GM23338 (cell line): ENCODE measurements around the gene ERBB3.

Experiments
- CREB1 ChIP-seq: fragments of 250-450 bp; sonication (Bioruptor Pico); IDR thresholded peaks from 2 replicates; pipeline ENCODE4 v1.5.0; 2020; ENCODE audit warnings: low read depth, mild to moderate bottlenecking, moderate library complexity
- EZH2 ChIP-seq: fragments of 200-600 bp; sonication (generic); IDR thresholded peaks from one replicate; pipeline ENCODE4 v1.8.0; 2017; ENCODE audit warnings: antibody characterized with exemption, mild to moderate bottlenecking, low read depth; ENCODE audit not compliant: unreplicated experiment
- EZH2phosphoT487 ChIP-seq: fragments of 200-600 bp; sonication (generic); IDR thresholded peaks from one replicate; pipeline ENCODE4 v1.8.1; 2018; ENCODE audit warnings: antibody characterized with exemption; ENCODE audit not compliant: unreplicated experiment
- JUNB ChIP-seq: IDR thresholded peaks from one replicate; pipeline ENCODE4 v1.6.1; 2016; ENCODE audit warnings: antibody characterized with exemption; ENCODE audit not compliant: unreplicated experiment
- POLR2AphosphoS5 ChIP-seq: IDR thresholded peaks from 2 replicates; pipeline ENCODE4 v1.6.1; 2016; ENCODE audit warnings: antibody characterized with exemption, low read depth
- STAT1 ChIP-seq: IDR thresholded peaks from one replicate; pipeline ENCODE4 v1.6.1; 2016; ENCODE audit warnings: antibody characterized with exemption; ENCODE audit not compliant: unreplicated experiment
- TF ChIP-seq, protein P1 (sequence below), 2 experiments: fragments of 200-600 bp in 1 of 2; sonication (generic) in 1 of 2; conservative IDR thresholded peaks; 2 replicates each; pipeline versions ENCODE4 v1.5.1 to v1.6.1; 2016 to 2017; ENCODE audit warnings: antibody characterized with exemption in 2 of 2, low read depth in 2 of 2, mild to moderate bottlenecking in 2 of 2, moderate library complexity in 1 of 2
- TF ChIP-seq, protein P2 (sequence below): IDR thresholded peaks from 2 replicates; pipeline ENCODE4 v1.6.1; 2016; ENCODE audit warnings: antibody characterized with exemption
- TF ChIP-seq, protein P3 (sequence below): IDR thresholded peaks from one replicate; pipeline ENCODE4 v1.6.1; 2018; ENCODE audit warnings: antibody characterized with exemption; ENCODE audit not compliant: unreplicated experiment

DNA sequence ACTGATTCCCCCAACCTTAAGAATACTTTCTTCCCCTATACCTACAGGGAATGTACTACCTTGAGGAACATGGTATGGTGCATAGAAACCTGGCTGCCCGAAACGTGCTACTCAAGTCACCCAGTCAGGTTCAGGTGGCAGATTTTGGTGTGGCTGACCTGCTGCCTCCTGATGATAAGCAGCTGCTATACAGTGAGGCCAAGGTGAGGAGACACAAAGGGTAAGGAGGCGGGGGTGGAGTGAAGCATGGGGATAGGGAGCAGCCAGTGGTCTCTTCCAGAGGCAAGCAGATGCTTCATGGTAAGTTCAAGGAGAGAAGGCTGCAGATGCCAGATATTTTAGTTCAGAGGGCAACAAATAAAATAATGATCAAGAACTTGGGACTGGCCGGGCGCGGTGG is 17.8 kb downstream of the ERBB3 start:
- TF ChIP-seq, protein P1, sequence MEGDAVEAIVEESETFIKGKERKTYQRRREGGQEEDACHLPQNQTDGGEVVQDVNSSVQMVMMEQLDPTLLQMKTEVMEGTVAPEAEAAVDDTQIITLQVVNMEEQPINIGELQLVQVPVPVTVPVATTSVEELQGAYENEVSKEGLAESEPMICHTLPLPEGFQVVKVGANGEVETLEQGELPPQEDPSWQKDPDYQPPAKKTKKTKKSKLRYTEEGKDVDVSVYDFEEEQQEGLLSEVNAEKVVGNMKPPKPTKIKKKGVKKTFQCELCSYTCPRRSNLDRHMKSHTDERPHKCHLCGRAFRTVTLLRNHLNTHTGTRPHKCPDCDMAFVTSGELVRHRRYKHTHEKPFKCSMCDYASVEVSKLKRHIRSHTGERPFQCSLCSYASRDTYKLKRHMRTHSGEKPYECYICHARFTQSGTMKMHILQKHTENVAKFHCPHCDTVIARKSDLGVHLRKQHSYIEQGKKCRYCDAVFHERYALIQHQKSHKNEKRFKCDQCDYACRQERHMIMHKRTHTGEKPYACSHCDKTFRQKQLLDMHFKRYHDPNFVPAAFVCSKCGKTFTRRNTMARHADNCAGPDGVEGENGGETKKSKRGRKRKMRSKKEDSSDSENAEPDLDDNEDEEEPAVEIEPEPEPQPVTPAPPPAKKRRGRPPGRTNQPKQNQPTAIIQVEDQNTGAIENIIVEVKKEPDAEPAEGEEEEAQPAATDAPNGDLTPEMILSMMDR (conservative IDR thresholded peaks at IDR 0.05; ENCODE audit: low read depth in 2 of 2) = no peak
- no peak for TF ChIP-seq EZH2phosphoT487
- no peak for TF ChIP-seq EZH2
- TF ChIP-seq POLR2AphosphoS5 = no peak
- TF ChIP-seq STAT1 = no peak
- TF ChIP-seq, protein P2, sequence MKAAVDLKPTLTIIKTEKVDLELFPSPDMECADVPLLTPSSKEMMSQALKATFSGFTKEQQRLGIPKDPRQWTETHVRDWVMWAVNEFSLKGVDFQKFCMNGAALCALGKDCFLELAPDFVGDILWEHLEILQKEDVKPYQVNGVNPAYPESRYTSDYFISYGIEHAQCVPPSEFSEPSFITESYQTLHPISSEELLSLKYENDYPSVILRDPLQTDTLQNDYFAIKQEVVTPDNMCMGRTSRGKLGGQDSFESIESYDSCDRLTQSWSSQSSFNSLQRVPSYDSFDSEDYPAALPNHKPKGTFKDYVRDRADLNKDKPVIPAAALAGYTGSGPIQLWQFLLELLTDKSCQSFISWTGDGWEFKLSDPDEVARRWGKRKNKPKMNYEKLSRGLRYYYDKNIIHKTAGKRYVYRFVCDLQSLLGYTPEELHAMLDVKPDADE = no peak
- no peak for TF ChIP-seq JUNB
- TF ChIP-seq CREB1 (CRISPR knock-in tag) = no peak
- TF ChIP-seq, protein P3, sequence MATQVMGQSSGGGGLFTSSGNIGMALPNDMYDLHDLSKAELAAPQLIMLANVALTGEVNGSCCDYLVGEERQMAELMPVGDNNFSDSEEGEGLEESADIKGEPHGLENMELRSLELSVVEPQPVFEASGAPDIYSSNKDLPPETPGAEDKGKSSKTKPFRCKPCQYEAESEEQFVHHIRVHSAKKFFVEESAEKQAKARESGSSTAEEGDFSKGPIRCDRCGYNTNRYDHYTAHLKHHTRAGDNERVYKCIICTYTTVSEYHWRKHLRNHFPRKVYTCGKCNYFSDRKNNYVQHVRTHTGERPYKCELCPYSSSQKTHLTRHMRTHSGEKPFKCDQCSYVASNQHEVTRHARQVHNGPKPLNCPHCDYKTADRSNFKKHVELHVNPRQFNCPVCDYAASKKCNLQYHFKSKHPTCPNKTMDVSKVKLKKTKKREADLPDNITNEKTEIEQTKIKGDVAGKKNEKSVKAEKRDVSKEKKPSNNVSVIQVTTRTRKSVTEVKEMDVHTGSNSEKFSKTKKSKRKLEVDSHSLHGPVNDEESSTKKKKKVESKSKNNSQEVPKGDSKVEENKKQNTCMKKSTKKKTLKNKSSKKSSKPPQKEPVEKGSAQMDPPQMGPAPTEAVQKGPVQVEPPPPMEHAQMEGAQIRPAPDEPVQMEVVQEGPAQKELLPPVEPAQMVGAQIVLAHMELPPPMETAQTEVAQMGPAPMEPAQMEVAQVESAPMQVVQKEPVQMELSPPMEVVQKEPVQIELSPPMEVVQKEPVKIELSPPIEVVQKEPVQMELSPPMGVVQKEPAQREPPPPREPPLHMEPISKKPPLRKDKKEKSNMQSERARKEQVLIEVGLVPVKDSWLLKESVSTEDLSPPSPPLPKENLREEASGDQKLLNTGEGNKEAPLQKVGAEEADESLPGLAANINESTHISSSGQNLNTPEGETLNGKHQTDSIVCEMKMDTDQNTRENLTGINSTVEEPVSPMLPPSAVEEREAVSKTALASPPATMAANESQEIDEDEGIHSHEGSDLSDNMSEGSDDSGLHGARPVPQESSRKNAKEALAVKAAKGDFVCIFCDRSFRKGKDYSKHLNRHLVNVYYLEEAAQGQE = no peak
